SH-SY5Y (cell line): ENCODE data around the gene PSMB5.

Source experiments
- GATA2 ChIP-seq: IDR thresholded peaks from 2 replicates; pipeline ENCODE4 v1.6.1; 2011; ENCODE audit warnings: mild to moderate bottlenecking, low read depth, low read length
- GATA3 ChIP-seq: IDR thresholded peaks from 2 replicates; pipeline ENCODE4 v1.6.1; 2011; ENCODE audit warnings: low read depth, mild to moderate bottlenecking, low read length, moderate library complexity

The PSMB5 gene

DNA sequence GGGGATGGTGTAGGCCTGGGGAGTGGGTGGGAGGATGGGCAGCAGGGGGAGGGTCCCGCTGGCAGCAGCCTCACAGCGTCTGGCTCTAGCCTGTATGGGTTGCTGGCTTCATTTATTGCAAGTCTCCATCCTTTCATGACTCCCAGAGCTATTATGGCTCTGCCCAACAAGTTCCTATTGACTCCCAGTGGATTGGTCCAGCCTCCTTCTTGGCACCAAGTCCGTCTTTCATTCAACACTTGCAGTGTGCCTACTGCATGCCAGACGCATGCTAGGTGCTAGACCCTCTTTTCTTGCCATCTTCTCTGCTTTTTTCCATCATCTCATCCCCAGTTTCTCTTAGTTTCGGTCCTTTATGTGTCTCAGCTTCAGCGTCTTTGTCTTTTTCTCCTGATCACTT is 8.4 kb upstream of the PSMB5 start:
- TF ChIP-seq GATA2 (no peak), GATA3 (no peak)

- TF ChIP-seq GATA3 (no peak), GATA2 (no peak)
Observed at GRCh38 chr14:23042162-23042965, 7.7 kb upstream of the PSMB5 start, which contains the start of gene PSMB11. TSS of gene PSMB11 (plus strand) at chr14:23042212. CDS start at chr14:23042226, 14 bp downstream.

DNA sequence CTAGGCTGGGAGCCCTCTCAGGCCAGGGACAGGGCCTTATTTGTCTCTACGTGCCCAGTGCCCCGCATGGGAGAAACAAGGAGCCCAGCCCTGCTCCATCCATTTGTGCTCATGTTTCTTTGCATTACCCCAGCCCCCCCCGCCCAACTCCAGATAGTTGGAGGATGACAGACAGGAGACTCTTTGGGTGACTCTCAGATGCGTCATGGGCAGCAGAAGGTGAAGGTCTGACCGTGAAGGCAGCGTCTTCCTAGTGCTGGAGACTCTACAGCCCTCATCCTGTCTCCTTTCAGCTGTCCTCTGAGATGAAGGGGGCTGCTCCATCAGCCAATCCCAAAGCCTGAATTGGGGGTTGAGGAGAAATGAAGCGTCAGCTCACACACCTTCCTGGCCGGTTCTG is 7.0 kb upstream of the PSMB5 start:
- TF ChIP-seq GATA3 (no peak), GATA2 (no peak)

- TF ChIP-seq GATA3 (no peak), GATA2 (no peak)
Observed at GRCh38 chr14:23040100-23040499, 5.4 kb upstream of the PSMB5 start.

DNA sequence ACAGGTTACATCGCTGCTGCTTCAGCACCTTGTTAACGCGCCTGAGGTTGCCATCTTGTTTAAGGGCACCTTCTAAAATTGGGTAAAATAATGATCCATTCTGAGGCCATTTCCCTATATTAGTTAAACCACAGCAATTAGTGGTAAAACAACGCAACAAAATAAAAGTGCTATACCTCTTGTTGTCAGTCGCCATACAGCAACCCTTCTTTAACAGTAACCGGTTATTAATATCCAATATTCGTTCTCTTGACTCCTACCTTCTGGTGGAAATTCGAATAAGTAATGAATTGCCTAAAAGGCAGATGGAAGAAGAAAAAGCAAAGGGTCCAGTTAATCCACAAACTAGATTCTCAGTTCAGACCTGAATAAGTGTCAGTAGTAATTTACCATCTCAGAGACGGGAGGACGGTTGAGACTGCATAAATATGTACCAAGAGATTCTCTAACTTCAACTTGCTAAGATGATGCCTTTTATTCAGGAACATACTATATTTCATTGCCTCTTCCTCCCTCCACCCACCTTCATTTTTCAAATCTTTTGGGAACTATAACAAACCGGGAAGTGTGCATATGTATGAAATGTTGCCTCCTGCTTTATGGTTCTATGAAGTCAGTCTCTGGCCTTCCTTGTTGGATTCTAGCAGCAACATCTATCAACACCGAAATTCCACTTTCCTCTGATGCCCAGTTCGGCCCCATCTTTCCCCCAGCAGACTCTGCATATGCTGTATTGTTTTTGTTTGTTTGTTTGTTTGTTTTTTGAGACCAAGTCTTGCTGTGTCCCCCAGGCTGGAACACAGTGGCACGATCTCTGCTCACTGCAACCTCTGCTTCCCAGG is 824 bp upstream of the PSMB5 start:
- TF ChIP-seq GATA2 = no peak

- TF ChIP-seq GATA2 = no peak
- no peak for TF ChIP-seq GATA3
Observed at GRCh38 chr14:23033801-23034497, 751 bp downstream of the PSMB5 start.

GRCh38 chr14:23033251-23033727 is 1.4 kb downstream of the PSMB5 start:
- TF ChIP-seq GATA3 (no peak), GATA2 (no peak)

GRCh38 chr14:23030936-23031335 is 3.8 kb downstream of the PSMB5 start:
- TF ChIP-seq GATA3 = no peak
- TF ChIP-seq GATA2 = no peak

DNA sequence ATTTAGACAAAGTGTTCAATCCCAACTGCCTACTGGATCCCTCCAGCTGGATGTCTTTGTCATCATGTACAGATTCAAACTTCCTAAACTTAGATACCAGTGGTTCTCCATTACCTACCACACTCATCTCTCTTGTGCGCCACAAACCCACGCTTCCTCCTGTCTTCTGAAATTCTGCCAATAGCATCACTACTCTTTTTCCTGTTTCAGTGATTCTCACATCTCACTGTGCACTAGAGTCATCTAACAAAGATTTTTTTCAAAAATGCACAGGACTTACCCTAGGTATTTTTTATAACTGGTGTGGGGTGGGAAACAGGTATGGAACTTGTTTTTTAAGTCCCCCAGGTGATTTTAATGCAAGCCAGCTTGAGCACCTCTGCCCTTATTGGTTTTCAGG is 5.9 kb downstream of the PSMB5 start:
- no peak for TF ChIP-seq GATA3
- TF ChIP-seq GATA2 = no peak

DNA sequence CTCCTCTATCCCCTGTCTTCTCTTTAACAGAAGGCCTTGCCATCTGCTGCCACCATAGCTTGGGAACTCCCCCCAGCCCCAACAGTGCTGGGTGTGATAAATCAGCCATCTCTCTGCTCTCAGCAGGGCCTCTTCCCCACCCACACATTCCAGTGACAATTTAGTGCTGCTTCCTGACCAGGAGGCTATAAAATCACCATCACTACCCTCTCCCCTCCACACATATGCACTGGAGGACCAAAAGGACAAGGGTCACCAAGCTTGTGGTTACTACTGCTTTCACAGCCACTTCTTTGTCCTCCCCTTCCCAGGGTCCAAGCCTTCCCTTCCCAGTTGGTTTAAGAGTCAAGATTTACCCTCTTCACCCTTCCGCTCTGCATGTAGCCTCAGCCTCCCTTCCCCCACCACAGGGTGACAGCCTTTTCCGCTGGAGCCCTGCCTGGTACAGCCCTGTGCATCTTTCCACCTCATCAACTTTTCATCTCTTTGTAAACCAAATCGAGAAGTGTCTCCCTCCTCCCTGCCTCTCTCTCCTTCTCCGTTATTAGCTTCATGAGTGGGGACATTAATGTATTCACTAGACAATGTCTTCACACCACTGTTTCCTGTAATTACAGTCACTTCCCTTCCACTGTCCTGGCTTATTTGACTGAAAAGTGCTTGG is 9.4 kb downstream of the PSMB5 start:
- TF ChIP-seq GATA3 (no peak), GATA2 (no peak)

DNA sequence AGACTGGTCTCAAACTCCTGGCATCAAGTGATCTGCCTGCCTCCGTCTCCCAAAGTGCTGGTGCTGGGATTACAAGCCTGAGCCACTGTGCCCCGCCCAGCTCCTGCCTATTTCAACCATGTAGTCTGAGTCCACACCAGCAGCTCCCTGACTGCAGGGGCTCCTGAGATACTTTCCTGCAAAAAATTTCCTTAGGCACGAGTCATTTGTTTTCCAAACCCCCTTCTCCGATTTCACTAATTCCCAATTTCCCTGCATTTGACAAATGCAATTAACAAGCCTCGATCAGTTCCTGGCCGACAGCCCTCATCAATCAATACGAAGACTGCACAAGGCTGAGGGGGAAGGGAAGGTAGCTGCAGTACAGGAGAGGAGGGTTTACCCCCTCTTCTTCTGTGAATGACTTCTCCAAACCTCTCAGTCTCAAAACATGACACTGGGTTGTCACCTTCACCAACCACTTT is 10.1 kb downstream of the PSMB5 start:
- TF ChIP-seq GATA2 (no peak), GATA3 (no peak)

- no peak for TF ChIP-seq GATA2
- TF ChIP-seq GATA3 = no peak
Observed at GRCh38 chr14:23023795-23024152, 10.9 kb downstream of the PSMB5 start.

GRCh38 chr14:23023022-23023794 is 11.5 kb downstream of the PSMB5 start:
- TF ChIP-seq GATA2 = no peak
- no peak for TF ChIP-seq GATA3

DNA sequence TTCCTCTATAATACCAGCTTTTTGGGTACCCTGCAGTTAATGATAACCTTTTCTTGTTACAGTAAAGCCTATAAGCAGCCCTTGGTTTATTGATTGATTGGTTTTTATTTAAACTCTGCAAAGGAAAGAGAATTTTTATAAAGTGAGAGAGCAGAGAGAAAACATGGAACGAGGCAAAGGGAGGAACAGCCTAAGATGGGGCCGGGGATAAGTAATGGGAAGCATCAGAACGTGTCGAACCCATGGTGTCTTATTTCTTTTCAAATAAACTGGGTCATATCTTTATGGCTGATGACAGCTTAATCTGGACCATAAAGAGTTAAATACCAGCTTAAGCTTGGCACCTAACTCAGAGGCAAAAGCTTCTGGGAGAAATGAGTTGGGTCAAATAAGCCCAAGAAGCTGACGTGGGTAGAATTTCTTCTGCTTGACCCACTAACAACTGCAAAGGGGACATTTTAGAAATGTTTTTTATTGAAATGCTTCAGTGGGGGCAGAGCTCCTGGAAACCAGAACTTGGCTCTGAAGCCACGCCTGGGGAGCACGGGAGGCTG is 12.7 kb downstream of the PSMB5 start:
- TF ChIP-seq GATA2 (no peak), GATA3 (no peak)
